ENCODE data around the gene WDR26. TPM values are rescaled to one million over a fixed set of nuclear protein-coding genes. Genes with fewer than 3 reads are reported as not detected.

WDR26 gene
- total and polyA plus RNA-seq, 2 experiments from 2014 or later: 10.7 to 43.4 TPM

GRCh38 chr1:224375059-224375458 is 59.5 kb downstream of the WDR26 start:
- Histone ChIP-seq H3K4me2 (ENCODE audit: unreplicated experiment) (no peak overlapping the region), H3K9me3 (ENCODE audit: low read depth) (no peaks in the 10 kb centered on the region), H2AFZ (no peak overlapping the region), H4K20me1 (ENCODE audit: insufficient read depth) (no peaks in the 10 kb centered on the region), H3K9me2 (ENCODE audit: insufficient read depth) (no peaks in the 10 kb centered on the region), H3K4me1 (ENCODE audit: insufficient read depth) (peaks cover 19% of the 10 kb centered on the region), H3K36me3 (ENCODE audit: low read depth) (peaks cover 50% of the 10 kb centered on the region), H3K9ac (no peak overlapping the region), H3K27ac (no peak overlapping the region), H3K79me2 (ENCODE audit: insufficient read depth) (peaks cover 46% of the 10 kb centered on the region), H3K4me3 (no peak overlapping the region), H3K27me3 (replicated peaks; ENCODE audit: insufficient read depth) (no peaks in the 10 kb centered on the region), H3F3A (ENCODE audit: insufficient read depth) (peaks cover 51% of the 10 kb centered on the region)
- in situ Hi-C loops (cut with MboI): no loop called here
- no peak for DNase-seq
- TF ChIP-seq EZH2phosphoT487 (IDR thresholded peaks at IDR 0.05; ENCODE audit: insufficient read depth, low read depth) (no peak), EZH2 (IDR thresholded peaks at IDR 0.05; ENCODE audit: insufficient read depth, poor library complexity, severe bottlenecking) (no peak)
- 81 to 88% methylated on average over 3 of the region's 3 CpGs for WGBS, 2 experiments (ENCODE audit: low coverage in 1 of 2, low lambda C conversion rate in 2 of 2, missing lambda C conversion rate in 2 of 2)

- peaks cover 19% of the 10 kb centered on the region for H3K4me1 ChIP-seq (ENCODE audit: insufficient read depth)
- H3K9me3 ChIP-seq (ENCODE audit: low read depth): no peaks in the 10 kb centered on the region
- DNase-seq: no peak
- TF ChIP-seq EZH2 (IDR thresholded peaks at IDR 0.05; ENCODE audit: insufficient read depth, poor library complexity, severe bottlenecking) (no peak), EZH2phosphoT487 (IDR thresholded peaks at IDR 0.05; ENCODE audit: insufficient read depth, low read depth) (no peak)
- H4K20me1 ChIP-seq (ENCODE audit: insufficient read depth): no peaks in the 10 kb centered on the region
- H3K27ac ChIP-seq: no peak overlapping the region
- WGBS, 2 experiments (ENCODE audit: low coverage in 1 of 2, low lambda C conversion rate in 2 of 2, missing lambda C conversion rate in 2 of 2): 94 to 96% methylated on average over 5 of the region's 5 CpGs
- H3K9me2 ChIP-seq (ENCODE audit: insufficient read depth): no peaks in the 10 kb centered on the region
- no peak overlapping the region for H2AFZ ChIP-seq
- no peak overlapping the region for H3K9ac ChIP-seq
- H3F3A ChIP-seq (ENCODE audit: insufficient read depth): peaks cover 38% of the 10 kb centered on the region
- no peak overlapping the region for H3K4me2 ChIP-seq (ENCODE audit: unreplicated experiment)
- H3K79me2 ChIP-seq (ENCODE audit: insufficient read depth): peaks cover 61% of the 10 kb centered on the region
- in situ Hi-C loops (cut with MboI): no loop called here
- no peaks in the 10 kb centered on the region for H3K27me3 ChIP-seq (replicated peaks; ENCODE audit: insufficient read depth)
- H3K4me3 ChIP-seq: no peak overlapping the region
- peaks cover 57% of the 10 kb centered on the region for H3K36me3 ChIP-seq (ENCODE audit: low read depth)
These were observed 61.5 kb downstream of the WDR26 start for GRCh38 chr1:224373008-224373590.

GRCh38 chr1:224368409-224368808 is 66.2 kb downstream of the WDR26 start:
- H4K20me1 ChIP-seq (ENCODE audit: insufficient read depth): no peaks in the 10 kb centered on the region; the same call in 1 of the 2 replicates
- no peaks in the 10 kb centered on the region for H3K27me3 ChIP-seq (replicated peaks; ENCODE audit: insufficient read depth)
- in situ Hi-C loops (cut with MboI): no loop called here
- peaks cover 61% of the 10 kb centered on the region for H3K36me3 ChIP-seq (ENCODE audit: low read depth)
- TF ChIP-seq EZH2phosphoT487 (IDR thresholded peaks at IDR 0.05; ENCODE audit: insufficient read depth, low read depth): no peak
- no peak for TF ChIP-seq EZH2 (IDR thresholded peaks at IDR 0.05; ENCODE audit: insufficient read depth, poor library complexity, severe bottlenecking)
- peaks cover 88% of the 10 kb centered on the region for H3K79me2 ChIP-seq (ENCODE audit: insufficient read depth)
- H2AFZ ChIP-seq: no peak overlapping the region
- WGBS, 2 experiments (ENCODE audit: low coverage in 1 of 2, low lambda C conversion rate in 2 of 2, missing lambda C conversion rate in 2 of 2): 87 to 88% methylated on average over 5 of the region's 5 CpGs
- H3K9me3 ChIP-seq (ENCODE audit: low read depth): no peaks in the 10 kb centered on the region
- H3K27ac ChIP-seq: no peak overlapping the region
- no peaks in the 10 kb centered on the region for H3F3A ChIP-seq (ENCODE audit: insufficient read depth)
- H3K4me1 ChIP-seq (ENCODE audit: insufficient read depth): no peaks in the 10 kb centered on the region
- peak; percentile 11 for DNase-seq
- H3K9me2 ChIP-seq (ENCODE audit: insufficient read depth): no peaks in the 10 kb centered on the region
- H3K4me2 ChIP-seq (ENCODE audit: unreplicated experiment): no peak overlapping the region
- no peak overlapping the region for H3K4me3 ChIP-seq
- no peak overlapping the region for H3K9ac ChIP-seq

- peaks cover 10% of the 10 kb centered on the region; the same call in 1 of the 2 replicates for H3F3A ChIP-seq (ENCODE audit: insufficient read depth)
- H3K27ac ChIP-seq: no peak overlapping the region
- no peak for TF ChIP-seq EZH2 (IDR thresholded peaks at IDR 0.05; ENCODE audit: insufficient read depth, poor library complexity, severe bottlenecking)
- no peak for TF ChIP-seq EZH2phosphoT487 (IDR thresholded peaks at IDR 0.05; ENCODE audit: insufficient read depth, low read depth)
- H3K36me3 ChIP-seq (ENCODE audit: low read depth): peaks cover 8% of the 10 kb centered on the region; the same call in 1 of the 2 replicates
- no peaks in the 10 kb centered on the region for H3K27me3 ChIP-seq (replicated peaks; ENCODE audit: insufficient read depth)
- H3K4me3 ChIP-seq: no peak overlapping the region
- 65 to 70% methylated on average over 3 of the region's 3 CpGs for WGBS, 2 experiments (ENCODE audit: low coverage in 1 of 2, low lambda C conversion rate in 2 of 2, missing lambda C conversion rate in 2 of 2)
- no peak for DNase-seq
- H2AFZ ChIP-seq: no peak overlapping the region
- H3K4me1 ChIP-seq (ENCODE audit: insufficient read depth): peaks cover 10% of the 10 kb centered on the region; the same call in 1 of the 2 replicates
- in situ Hi-C loops (cut with MboI): no loop called here
- peak overlapping the region; percentile 7 for H3K4me2 ChIP-seq (ENCODE audit: unreplicated experiment)
- H3K9me2 ChIP-seq (ENCODE audit: insufficient read depth): no peaks in the 10 kb centered on the region
- H3K9ac ChIP-seq: no peak overlapping the region
- peaks cover 9% of the 10 kb centered on the region for H4K20me1 ChIP-seq (ENCODE audit: insufficient read depth)
- peaks cover 68% of the 10 kb centered on the region for H3K79me2 ChIP-seq (ENCODE audit: insufficient read depth)
- no peaks in the 10 kb centered on the region for H3K9me3 ChIP-seq (ENCODE audit: low read depth)
These were observed 75.4 kb downstream of the WDR26 start for GRCh38 chr1:224359207-224359606.
